Thyroid gland (tissue), 4 donors: ENCODE results near the gene SAMD5. TPM values are rescaled to one million over a fixed set of nuclear protein-coding genes. Genes with fewer than 3 reads are reported as not detected.

Source experiments
- DNase-seq, 2 donors: peaks; one replicate each; pipeline ENCODE4 v3.0.0-alpha.2; 2019
- H3K27ac ChIP-seq, 3 donors: fragments of 200-600 bp; sonication (generic); 1 replicate in 2 of 3; 2 replicates in 1 of 3; pipeline ENCODE4 v1.5.1; 2016 to 2019; ENCODE audit warnings: mild to moderate bottlenecking in 1 of 3, moderate library complexity in 1 of 3
- H3K27me3 ChIP-seq: fragments of 200-600 bp; sonication (generic); one replicate; pipeline ENCODE4 v1.5.1; 2019
- H3K36me3 ChIP-seq, 2 donors: fragments of 200-600 bp; sonication (generic); one replicate each; pipeline ENCODE4 v1.5.1; 2016 to 2019
- H3K4me1 ChIP-seq, 2 donors: fragments of 200-600 bp; sonication (generic); one replicate each; pipeline ENCODE4 v1.5.1; 2017 to 2019
- H3K4me3 ChIP-seq, 3 donors: fragments of 200-600 bp; sonication (generic); replicated peaks in 1 of 3; 1 replicate in 2 of 3; 2 replicates in 1 of 3; pipeline ENCODE4 v1.5.1; 2016; ENCODE audit warnings: mild to moderate bottlenecking in 1 of 3
- H3K9me3 ChIP-seq: fragments of 200-600 bp; sonication (generic); one replicate; pipeline ENCODE4 v1.5.1; 2017
- POLR2A ChIP-seq, 2 donors: fragments of 450-650 bp; IDR thresholded peaks; one replicate each; pipeline ENCODE4 v1.6.1; 2017; ENCODE audit warnings: antibody characterized with exemption in 2 of 2, mild to moderate bottlenecking in 2 of 2, moderate library complexity in 1 of 2
- WGBS, 2 donors: methylation state at CpG; one replicate each; pipeline ENCODE4 v1.1.5; 2017; 5-methylcytosine and 5-hydroxymethylcytosine counted together
- intact Hi-C: fragments of 100-400 bp; cut with DNase I; formaldehyde crosslinking; loops from one replicate; pipeline ENCODE4 v1.15.1; 2023
- total RNA-seq, 4 donors: library from RNA; depleted of rRNA; stranded (reverse); fragments of >200 nt; gene quantifications; one replicate each; pipeline ENCODE4 v1.2.3, GENCODE V29; 2016
- TF ChIP-seq, protein P1 (sequence below), 6 experiments: fragments of 200-600 bp in 3 of 6; fragments of 450-650 bp in 3 of 6; sonication (generic) in 3 of 6; IDR thresholded peaks; one replicate each; pipeline ENCODE4 v1.5.1; 2016 to 2019; ENCODE audit warnings: antibody characterized with exemption in 6 of 6, mild to moderate bottlenecking in 2 of 6, inconsistent platforms in 1 of 6, moderate library complexity in 1 of 6

Gene SAMD5
- total RNA-seq, 4 donors from 2014 or later: 2.0 to 8.9 (median 5.2) TPM

DNA sequence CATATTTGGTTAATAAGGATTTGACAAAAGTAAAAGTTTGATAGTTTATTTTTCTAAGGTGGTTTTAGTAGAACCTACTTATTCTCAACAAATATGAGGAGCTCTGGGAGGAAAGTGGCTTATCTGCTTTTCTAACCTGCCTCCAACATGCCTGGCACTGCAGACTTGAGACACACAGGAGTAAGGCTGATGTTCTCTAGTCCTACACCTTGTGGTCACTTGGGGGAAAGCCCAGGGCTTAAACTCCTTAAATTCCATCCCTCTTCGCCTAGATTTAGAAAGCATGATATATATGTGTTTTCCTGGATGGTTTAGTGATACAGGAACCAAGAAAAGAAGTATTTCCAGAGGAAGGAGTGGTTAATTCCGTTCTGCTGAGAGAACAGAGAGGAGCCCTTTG is 39.9 kb upstream of the SAMD5 start:
- no peak for DNase-seq

GRCh38 chr6:147479857-147480256 is 28.6 kb upstream of the SAMD5 start:
- H3K9me3 ChIP-seq: no peaks in the 10 kb centered on the region
- no peak for DNase-seq
- H3K36me3 ChIP-seq: no peaks in the 10 kb centered on the region
- H3K27me3 ChIP-seq: no peaks in the 10 kb centered on the region
- 85 to 90% methylated on average over 2 of the region's 2 CpGs for WGBS, 2 donors
- TF ChIP-seq POLR2A (IDR thresholded peaks at IDR 0.05): no peak
- intact Hi-C loops: no loop called here
- H3K4me1 ChIP-seq: no peaks in the 10 kb centered on the region
- H3K4me3 ChIP-seq: no peak overlapping the region
- H3K27ac ChIP-seq: no peak overlapping the region

More for the DNA sequence above, 39.9 kb upstream of the SAMD5 start:
- Histone ChIP-seq H3K27me3 (no peaks in the 10 kb centered on the region), H3K36me3 (no peaks in the 10 kb centered on the region), H3K27ac (no peak overlapping the region), H3K9me3 (no peaks in the 10 kb centered on the region), H3K4me3 (no peak overlapping the region), H3K4me1 (no peaks in the 10 kb centered on the region)
- TF ChIP-seq, protein P1, sequence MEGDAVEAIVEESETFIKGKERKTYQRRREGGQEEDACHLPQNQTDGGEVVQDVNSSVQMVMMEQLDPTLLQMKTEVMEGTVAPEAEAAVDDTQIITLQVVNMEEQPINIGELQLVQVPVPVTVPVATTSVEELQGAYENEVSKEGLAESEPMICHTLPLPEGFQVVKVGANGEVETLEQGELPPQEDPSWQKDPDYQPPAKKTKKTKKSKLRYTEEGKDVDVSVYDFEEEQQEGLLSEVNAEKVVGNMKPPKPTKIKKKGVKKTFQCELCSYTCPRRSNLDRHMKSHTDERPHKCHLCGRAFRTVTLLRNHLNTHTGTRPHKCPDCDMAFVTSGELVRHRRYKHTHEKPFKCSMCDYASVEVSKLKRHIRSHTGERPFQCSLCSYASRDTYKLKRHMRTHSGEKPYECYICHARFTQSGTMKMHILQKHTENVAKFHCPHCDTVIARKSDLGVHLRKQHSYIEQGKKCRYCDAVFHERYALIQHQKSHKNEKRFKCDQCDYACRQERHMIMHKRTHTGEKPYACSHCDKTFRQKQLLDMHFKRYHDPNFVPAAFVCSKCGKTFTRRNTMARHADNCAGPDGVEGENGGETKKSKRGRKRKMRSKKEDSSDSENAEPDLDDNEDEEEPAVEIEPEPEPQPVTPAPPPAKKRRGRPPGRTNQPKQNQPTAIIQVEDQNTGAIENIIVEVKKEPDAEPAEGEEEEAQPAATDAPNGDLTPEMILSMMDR (IDR thresholded peaks at IDR 0.05): no peak
- no peak for TF ChIP-seq POLR2A (IDR thresholded peaks at IDR 0.05)
- intact Hi-C loops: no loop called here
- 61 to 86% methylated on average over 2 of the region's 2 CpGs for WGBS, 2 donors

DNA sequence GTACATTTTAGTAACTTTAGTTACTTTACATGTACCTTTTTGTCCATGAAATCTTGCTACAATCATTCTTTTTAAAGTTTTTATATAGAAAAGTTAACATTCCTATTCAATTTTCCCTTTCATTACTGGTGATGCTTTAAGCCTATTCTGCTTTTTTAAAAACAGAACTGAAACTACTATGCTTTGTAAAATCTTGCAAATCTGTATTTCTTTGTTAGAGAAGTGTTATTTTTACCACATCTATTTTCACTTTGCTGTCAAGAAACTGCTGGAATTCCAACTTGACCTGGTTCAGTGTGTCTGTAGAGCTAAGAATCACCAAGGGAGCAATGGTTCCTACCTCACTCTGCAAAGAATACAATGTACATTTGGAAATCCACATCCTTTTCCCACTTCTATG is 21.8 kb upstream of the SAMD5 start:
- DNase-seq: no peak
- Histone ChIP-seq H3K4me1 (no peaks in the 10 kb centered on the region), H3K36me3 (no peaks in the 10 kb centered on the region), H3K27ac (no peak overlapping the region), H3K27me3 (no peaks in the 10 kb centered on the region), H3K4me3 (no peak overlapping the region), H3K9me3 (no peaks in the 10 kb centered on the region)
- TF ChIP-seq POLR2A (IDR thresholded peaks at IDR 0.05): no peak
- TF ChIP-seq, protein P1 (IDR thresholded peaks at IDR 0.05): no peak
- intact Hi-C loops: no loop called here

- no peak for DNase-seq
- no peak overlapping the region for H3K27ac ChIP-seq
- no peaks in the 10 kb centered on the region for H3K27me3 ChIP-seq
- TF ChIP-seq, protein P1 (IDR thresholded peaks at IDR 0.05): no peak
- no peak for TF ChIP-seq POLR2A (IDR thresholded peaks at IDR 0.05)
- no peaks in the 10 kb centered on the region for H3K9me3 ChIP-seq
- no peaks in the 10 kb centered on the region for H3K4me1 ChIP-seq
- no peaks in the 10 kb centered on the region for H3K36me3 ChIP-seq
- no peak overlapping the region for H3K4me3 ChIP-seq
- intact Hi-C loops: no loop called here
- WGBS, 2 donors: 100% methylated on average over 1 of the region's 1 CpG
Observed at GRCh38 chr6:147497472-147497871, 11.0 kb upstream of the SAMD5 start.

- Histone ChIP-seq H3K4me1 (peaks cover 9 to 15% of the 10 kb centered on the region in 2 donors), H3K27me3 (no peaks in the 10 kb centered on the region), H3K36me3 (no peaks in the 10 kb centered on the region), H3K27ac (no peak overlapping the region), H3K9me3 (no peaks in the 10 kb centered on the region), H3K4me3 (no peak overlapping the region)
- intact Hi-C loops: no loop called here
- TF ChIP-seq POLR2A (IDR thresholded peaks at IDR 0.05): no peak
- TF ChIP-seq, protein P1 (IDR thresholded peaks at IDR 0.05): no peak
- 82 to 84% methylated on average over 3 of the region's 3 CpGs for WGBS, 2 donors
- DNase-seq: no peak
Observed at GRCh38 chr6:147503587-147503986, 4.9 kb upstream of the SAMD5 start.

- no peaks in the 10 kb centered on the region for H3K27me3 ChIP-seq
- H3K9me3 ChIP-seq: no peaks in the 10 kb centered on the region
- TF ChIP-seq POLR2A (IDR thresholded peaks at IDR 0.05): no peak
- TF ChIP-seq, protein P1 (IDR thresholded peaks at IDR 0.05): no peak
- 93 to 98% methylated on average over 2 of the region's 2 CpGs for WGBS, 2 donors
- no peak overlapping the region for H3K27ac ChIP-seq
- no peaks in the 10 kb centered on the region for H3K36me3 ChIP-seq
- intact Hi-C loops: loop anchor here (5.0 kb wide), 1 partner anchor 662 kb away; no protein-coding TSS in a partner anchor
- H3K4me1 ChIP-seq: peaks cover 9 to 15% of the 10 kb centered on the region in 2 donors
- no peak for DNase-seq
- H3K4me3 ChIP-seq: no peak overlapping the region
Observed at GRCh38 chr6:147504848-147505247, 3.6 kb upstream of the SAMD5 start.
